PFSK-1 (cell line): ENCODE results near the gene CALD1.

Experiments
- POLR2AphosphoS5 ChIP-seq: IDR thresholded peaks from 2 replicates; pipeline ENCODE4 v1.6.1; 2012; ENCODE audit warnings: low read depth, mild to moderate bottlenecking, control low read depth, low read length, moderate library complexity
- REST ChIP-seq, 2 experiments: IDR thresholded peaks; 2 replicates each; pipeline versions ENCODE4 v1.6.1 to v1.8.0; 2011 to 2012; ENCODE audit warnings: low read depth in 2 of 2, low read length in 2 of 2, control low read depth in 1 of 2, inconsistent platforms in 1 of 2, mild to moderate bottlenecking in 1 of 2, moderate library complexity in 1 of 2; ENCODE audit not compliant: insufficient read depth in 1 of 2
- SIN3A ChIP-seq: IDR thresholded peaks from 2 replicates; pipeline ENCODE4 v1.6.1; 2012; ENCODE audit warnings: mild to moderate bottlenecking, low read length, moderate library complexity, borderline replicate concordance; ENCODE audit not compliant: insufficient read depth

DNA sequence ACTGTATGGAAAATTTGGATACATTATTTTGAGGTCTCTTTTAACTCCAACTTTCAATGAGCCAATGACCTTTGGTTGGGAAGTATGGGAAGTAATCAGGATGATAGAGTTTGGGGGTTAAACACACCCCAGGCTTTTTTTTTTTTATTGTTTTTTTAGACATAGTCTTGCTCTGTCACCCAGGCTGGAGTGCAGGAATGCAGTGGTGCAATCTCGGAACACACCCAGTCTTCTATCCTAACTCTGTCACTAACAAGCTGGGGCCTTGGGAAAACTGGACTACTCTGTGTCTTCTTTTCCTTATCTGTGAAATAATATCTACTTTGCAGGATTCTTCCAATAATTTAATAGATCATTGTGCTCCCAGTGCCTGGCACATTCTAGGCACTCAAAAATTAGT lies 169.3 kb downstream of the CALD1 start:
- TF ChIP-seq REST (IDR thresholded peaks at IDR 0.05; ENCODE audit: insufficient read depth in 1 of 2, low read depth in 2 of 2, low read length in 2 of 2), result no peak
- no peak for TF ChIP-seq SIN3A
- TF ChIP-seq POLR2AphosphoS5, result no peak
